ENCODE measurements around the gene PRR7.

The PRR7 gene

DNA sequence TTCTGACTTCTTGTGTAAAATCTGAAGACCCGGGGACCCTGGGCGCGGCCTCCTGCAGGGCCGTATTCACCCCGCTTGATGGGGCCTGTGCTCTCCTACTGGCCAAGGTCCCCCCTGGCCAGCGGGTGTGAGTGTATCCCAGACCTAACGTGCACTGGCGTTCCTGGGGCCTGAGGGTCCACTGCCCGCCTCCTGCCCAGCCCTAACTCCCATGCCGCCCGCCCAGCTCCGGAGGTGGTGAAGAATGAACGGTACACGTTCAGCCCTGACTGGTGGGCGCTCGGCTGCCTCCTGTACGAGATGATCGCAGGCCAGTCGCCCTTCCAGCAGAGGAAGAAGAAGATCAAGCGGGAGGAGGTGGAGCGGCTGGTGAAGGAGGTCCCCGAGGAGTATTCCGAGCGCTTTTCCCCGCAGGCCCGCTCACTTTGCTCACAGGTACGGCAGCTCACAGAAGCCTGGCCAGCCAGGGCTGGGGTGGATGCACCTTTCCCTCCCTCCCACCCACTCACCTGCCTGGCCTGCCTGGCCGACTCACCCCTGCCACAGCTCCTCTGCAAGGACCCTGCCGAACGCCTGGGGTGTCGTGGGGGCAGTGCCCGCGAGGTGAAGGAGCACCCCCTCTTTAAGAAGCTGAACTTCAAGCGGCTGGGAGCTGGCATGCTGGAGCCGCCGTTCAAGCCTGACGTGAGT is 10.6 kb upstream of the PRR7 start:
- DNase-seq (ENCODE audit: low spot score), result no peak

DNA sequence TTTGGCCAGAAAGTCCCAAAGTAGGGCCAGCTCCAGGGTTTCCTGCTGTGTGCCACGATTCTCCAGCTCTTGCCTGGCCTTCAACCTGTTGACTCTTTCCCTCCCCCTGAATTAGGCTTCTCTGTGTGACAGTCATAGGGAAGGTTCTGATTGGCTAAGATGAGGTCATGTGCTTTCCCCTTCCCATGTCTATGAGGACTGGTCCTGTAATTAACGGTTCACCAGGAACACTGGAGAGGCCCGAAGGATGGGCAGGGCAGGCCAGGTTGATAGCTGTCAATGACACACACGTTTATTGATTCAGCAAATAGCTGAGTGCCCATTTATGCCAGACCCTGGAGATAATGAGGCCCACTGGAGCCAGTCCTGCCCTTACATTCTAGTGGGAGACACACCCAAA is 9.0 kb upstream of the PRR7 start:
- no peak for DNase-seq (ENCODE audit: low spot score)

DNA sequence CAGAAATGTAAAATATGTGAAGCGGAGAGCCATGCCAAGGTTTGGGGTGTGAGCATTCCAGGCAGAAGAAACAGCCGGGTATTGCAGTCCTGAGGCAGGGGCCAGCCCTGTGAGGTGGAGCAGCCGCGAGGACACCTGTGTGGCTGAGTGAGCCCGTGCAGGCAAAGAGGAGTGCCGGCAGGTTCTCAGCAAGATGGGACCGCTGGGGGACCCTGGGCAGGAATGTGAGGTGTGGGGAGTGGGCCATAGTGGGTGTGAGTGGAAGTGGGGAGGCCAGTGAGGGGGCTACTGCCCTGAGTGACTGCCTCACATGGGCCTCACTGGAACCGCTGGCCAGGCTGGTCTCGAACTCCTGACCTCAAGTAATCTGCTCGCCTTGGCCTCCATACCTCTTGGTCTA is 8.1 kb upstream of the PRR7 start:
- no peak for DNase-seq (ENCODE audit: low spot score)

DNA sequence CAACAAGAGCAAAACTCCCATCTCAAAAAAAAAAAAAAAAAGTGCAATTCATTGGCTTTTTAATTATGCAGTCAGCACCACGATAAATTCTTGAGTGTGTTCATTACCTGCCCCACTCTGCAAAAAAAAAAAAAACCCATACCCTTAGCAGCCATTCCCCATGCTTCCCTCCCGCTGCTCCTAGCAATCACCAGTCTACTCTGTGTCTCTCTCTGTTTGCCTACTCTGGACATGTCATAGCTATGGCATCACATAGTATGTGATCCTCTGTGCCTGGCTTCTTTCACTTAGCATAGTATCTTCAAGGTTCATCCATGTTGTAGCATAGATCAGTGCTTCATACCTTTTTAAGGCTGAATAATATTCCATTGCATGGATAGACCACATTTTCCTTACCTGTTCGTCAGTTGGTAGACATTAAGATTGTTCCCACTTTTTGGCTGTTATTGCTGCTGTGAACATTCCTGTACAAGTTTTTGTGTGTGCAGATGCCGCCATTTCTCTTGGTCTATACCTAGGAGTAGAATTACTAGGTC is 7.0 kb upstream of the PRR7 start:
- no peak for DNase-seq (ENCODE audit: low spot score)

DNA sequence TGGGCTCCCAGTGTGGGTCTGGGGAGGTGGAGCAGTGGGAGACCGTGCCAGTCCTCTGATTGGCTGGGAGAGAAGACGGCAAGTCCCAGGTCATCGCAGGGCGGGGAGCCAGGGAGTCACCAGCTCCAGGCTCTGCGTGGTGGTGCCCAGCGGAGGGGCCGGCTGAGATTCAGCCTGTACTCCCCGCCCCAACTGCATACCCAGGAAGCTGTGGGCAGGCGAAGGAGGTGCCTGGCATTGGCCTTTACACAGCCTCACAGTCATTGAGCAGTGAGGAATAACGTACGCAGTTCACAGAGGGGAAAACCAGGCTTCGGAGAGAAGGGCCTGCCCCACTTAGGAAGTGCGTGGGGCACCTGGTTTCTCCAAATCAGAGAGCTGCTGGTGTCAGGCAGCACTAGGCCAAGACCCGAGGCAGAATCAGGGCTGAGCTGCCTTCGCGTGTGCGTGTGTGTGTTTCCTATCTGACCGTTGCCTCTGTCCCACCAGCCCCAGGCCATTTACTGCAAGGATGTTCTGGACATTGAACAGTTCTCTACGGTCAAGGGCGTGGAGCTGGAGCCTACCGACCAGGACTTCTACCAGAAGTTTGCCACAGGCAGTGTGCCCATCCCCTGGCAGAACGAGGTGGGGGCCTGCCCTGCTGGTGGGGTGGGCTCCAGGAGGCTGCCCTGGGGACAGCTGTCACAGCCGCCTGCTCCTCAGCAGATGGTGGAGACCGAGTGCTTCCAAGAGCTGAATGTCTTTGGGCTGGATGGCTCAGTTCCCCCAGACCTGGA is 6.2 kb upstream of the PRR7 start:
- no peak for DNase-seq (ENCODE audit: low spot score)

DNA sequence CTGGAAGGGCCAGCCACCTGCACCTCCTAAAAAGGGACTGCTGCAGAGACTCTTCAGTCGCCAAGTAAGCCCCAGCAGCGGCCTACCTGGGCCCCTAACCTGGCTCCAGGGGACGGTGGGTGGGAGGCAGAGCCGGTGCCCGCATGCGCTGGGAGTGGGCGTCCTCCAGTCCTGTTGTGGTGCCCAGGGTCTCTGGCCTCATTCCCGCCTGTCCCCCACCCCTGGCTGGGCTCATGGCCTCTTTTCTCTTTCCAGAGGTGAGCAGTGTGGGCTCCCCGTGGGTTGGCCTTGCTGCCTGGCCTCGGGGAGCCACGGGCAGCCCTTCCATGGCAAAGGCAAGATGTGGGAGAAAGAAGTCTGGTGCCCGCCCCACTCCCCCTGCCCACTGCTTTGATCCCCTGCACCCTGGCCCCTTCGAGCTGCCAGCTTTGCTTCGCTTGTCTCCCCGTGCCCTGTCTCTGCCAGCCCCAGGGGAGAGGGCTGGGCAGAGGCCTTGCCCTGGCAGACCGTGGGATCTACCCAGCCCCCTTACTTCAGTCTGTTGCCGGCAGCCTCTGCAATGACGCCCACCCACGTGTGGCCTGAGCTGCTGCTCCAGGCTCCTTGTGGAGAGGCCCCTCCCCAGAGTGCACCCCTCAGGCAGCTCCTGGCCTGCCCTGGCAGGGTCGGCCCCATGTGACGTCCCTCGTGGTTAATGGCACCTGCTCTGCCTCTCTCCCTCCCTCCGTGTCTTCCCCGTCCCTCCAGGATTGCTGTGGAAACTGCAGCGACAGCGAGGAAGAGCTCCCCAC is 5.4 kb upstream of the PRR7 start:
- DNase-seq (ENCODE audit: low spot score), result no peak

DNA sequence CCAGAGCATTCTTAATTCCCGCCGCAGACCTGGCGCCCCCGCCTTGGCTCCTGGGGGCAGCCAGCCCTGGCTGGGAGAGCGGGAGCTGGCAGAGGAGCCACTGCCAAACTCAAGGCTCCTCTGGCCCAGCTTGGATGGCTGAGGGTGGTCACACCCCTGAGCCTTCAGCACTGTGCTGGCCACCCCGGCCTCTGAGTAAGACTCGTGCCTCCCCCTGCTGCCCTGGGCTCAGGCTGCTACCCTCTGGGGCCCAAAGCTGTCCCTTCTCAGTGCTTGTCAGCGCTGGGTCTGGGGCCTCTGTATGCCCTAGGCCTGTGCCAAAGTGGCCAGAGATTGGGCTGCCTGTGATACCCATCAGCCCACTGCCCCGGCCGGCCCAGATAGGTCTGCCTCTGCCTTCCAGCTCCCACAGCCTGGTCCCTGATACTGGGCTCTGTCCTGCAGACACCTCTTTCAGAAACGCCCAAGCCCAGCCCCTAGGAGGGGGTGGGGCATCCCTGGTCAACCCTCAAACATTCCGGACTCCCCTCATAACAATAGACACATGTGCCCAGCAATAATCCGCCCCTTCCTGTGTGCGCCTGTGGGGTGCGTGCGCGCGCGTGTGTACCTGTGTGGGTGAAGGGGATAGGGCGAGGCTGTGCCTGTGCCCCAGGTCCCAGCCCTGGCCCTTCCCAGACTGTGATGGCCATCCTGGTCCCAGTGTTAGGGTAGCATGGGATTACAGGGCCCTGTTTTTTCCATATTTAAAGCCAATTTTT is 4.4 kb upstream of the PRR7 start:
- no peak for DNase-seq (ENCODE audit: low spot score)

DNA sequence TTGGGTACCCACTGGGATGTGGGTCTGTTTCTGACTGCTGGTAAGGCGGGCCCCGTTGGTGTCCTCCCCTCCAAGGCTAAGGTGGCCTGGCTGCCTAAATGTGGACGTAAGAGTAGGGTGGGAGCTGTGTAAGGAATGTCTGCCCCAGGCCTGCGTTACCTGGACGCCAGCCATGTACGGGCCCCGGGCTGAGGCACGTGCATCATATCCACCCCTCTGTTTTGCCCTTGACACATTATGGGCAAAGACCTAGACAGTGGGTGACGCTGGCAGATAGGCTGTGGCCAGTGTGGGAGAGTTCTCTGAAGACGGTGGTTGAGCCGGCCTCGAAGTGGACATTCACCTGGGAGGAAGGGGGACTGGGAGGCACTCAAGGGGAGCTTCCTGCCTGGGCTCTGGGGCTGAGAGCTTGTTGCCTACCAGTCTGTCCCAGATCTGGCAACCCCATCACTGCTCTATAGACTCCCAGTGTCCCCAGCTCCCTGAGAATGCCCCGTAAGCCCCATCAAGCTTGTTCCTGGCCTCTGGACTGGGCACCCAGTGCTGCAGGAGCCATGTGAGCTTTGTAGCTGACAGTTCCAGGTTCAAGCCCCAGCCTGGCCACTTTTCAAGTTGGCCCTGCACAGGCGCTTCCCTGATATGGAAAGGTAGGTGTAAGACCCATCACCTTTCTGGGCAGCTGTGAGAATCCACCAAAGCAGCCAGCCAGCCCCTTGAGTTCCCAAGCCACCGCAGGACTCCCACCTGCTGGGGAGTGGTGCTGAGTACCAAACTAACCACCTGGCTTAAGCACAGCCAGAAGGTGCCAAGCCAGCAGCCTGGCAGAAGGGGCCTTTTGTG is 3.2 kb upstream of the PRR7 start:
- no peak for DNase-seq (ENCODE audit: low spot score)

GRCh38 chr5:177444106-177445051 is 2.2 kb upstream of the PRR7 start:
- peak; percentile 58 for DNase-seq (ENCODE audit: low spot score)

- no peak for DNase-seq (ENCODE audit: low spot score)
Measured at GRCh38 chr5:177445052-177445916, 1.3 kb upstream of the PRR7 start.

DNA sequence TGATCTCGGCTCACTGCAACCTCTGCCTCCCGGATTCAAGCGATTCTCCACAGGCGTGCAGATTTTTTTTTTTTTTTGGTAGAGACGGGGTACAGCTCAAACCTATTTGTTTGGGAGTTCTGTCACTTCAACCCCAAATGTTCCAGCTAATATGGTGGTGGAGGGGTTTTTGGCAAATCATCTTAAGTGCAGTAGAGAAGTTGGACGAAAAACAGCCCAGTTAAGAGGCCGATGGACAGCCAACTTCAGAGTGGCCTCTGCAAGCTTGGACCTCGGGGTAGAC is 756 bp upstream of the PRR7 start:
- no peak for DNase-seq (ENCODE audit: low spot score)

GRCh38 chr5:177447066-177447610 is 524 bp downstream of the PRR7 start:
- DNase-seq (ENCODE audit: low spot score), result peak; percentile 83

DNA sequence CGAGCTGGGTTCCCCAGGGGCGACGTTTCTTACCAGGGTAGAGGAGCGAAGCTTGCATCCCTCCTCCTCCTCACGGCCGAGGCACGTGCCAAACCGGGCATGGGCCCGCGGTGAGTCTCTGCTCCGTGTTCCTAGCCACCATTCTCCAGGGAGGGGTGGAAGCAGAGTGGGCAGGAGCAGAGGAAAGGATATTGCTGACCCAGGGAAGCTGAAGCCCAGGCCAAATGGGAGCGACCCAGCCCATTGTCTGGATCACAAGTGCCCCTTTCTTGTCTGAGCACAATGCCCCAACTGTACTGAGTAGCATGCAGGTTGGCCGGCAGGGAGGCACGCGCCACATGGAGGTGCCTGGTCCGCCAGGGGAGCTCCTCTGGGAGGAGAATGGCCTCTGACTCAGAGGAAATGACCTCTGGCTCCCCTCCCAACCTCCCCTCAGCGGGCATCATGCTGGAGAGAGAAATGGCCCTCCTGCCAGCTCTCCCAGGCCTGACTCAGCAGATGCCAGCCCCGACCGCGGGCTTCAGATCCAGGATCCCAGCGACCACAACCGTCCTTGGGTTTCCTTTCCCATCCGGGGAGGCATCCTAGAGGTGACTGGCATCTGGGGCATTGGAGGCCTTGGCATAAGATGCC is 1.1 kb downstream of the PRR7 start:
- DNase-seq (ENCODE audit: low spot score), result peak; percentile 92

GRCh38 chr5:177448244-177448950 is 1.8 kb downstream of the PRR7 start:
- no peak for DNase-seq (ENCODE audit: low spot score)

DNA sequence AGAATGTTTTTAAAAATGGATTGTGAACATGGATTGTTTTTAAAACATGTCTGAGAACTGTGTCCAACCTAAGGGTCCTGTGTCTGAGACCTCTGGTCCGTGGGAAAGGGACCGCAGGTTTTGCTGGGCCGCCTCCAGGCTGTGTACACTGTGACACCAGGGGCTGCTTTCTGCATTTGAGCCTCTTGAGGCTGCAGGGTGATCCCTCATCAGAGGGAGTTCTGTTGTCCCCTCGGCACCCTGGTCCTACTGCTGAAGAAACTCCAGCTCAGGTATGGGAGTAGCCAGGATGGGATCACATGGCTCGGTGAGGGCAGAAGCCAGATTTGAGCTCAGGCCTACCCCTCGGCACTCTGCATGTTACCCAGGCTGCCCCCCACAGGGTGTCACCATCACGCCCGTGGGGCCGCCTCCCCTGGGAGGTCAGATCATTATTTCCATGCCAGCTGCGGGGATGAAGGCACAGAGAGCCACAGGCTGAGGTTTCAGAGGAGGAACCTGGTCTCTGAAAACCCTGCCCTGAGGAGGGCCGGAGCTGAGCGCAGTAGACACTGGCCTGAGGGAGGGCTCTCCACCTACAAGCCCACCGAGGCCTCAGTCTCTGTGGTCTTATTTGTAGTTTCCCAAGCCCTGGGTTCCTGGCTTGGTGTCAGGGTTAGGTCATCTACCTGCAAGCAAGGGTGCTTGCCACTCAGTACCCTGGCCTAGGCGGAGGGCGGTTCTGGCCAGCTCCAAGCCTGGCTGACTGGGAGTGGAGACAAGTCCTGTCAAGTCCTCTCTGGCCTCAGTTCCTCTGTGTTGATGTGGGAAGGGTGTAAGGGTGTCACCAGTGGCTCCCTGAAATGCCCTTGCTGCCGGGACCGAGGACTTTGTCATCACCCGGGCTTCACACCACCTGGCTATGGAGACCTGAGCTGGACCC is 2.8 kb downstream of the PRR7 start:
- no peak for DNase-seq (ENCODE audit: low spot score)

GRCh38 chr5:177450667-177451424 is 4.2 kb downstream of the PRR7 start:
- peak; percentile 71 for DNase-seq (ENCODE audit: low spot score)
